RWPE1 (cell line): ENCODE results near the gene LRRC9.

ENCODE experiments used
- CTCF ChIA-PET: fragments of 350-600 bp; sonication (Branson Sonifier 250); formaldehyde crosslinking; extraction: SDS; loops from one replicate; lab custom pipeline; 2021; lab: Yijun Ruan, JAX
- POLR2A ChIA-PET: fragments of 400-600 bp; formaldehyde crosslinking; extraction: SDS; loops from one replicate; lab custom pipeline; 2020; ENCODE audit warnings: antibody characterized with exemption; ENCODE audit not compliant: low non-redundant PET; lab: Yijun Ruan, JAX
- DNase-seq: peaks from one replicate; pipeline ENCODE4 v3.0.0; 2012; ENCODE audit warnings: low spot score
- H3K27ac ChIP-seq: fragments of 450-650 bp; 2 replicates; pipeline ENCODE4 v1.5.1; 2017
- CTCF ChIP-seq: fragments of 450-650 bp; conservative IDR thresholded peaks from 2 replicates; pipeline ENCODE4 v1.5.1; 2017; ENCODE audit warnings: low read depth, mild to moderate bottlenecking

LRRC9 gene

GRCh38 chr14:59918824-59919569 is 947 bp upstream of the LRRC9 start:
- no peak overlapping the region for H3K27ac ChIP-seq
- CTCF ChIA-PET, result interaction anchor here (0.7 kb wide), 2 partner anchors 84 to 126 kb away, joined by 3 read pairs; no protein-coding TSS in a partner anchor
- POLR2A ChIA-PET, result no interaction called here
- peak; percentile 44 for DNase-seq
- peak; percentile 73 for TF ChIP-seq CTCF

- TF ChIP-seq CTCF, result no peak
- ChIA-PET CTCF (no interaction called here), POLR2A (no interaction called here)
- DNase-seq, result no peak
- no peak overlapping the region for H3K27ac ChIP-seq
These were observed 387 bp downstream of the LRRC9 start for GRCh38 chr14:59920378-59920683.

GRCh38 chr14:59925797-59926196 is 5.9 kb downstream of the LRRC9 start:
- CTCF ChIA-PET, result no interaction called here
- no peak for DNase-seq
- POLR2A ChIA-PET, result no interaction called here

GRCh38 chr14:59926534-59926933 is 6.6 kb downstream of the LRRC9 start:
- no peak overlapping the region for H3K27ac ChIP-seq
- no peak for DNase-seq
- CTCF ChIA-PET, result no interaction called here
- POLR2A ChIA-PET, result no interaction called here
- TF ChIP-seq CTCF, result no peak

More at GRCh38 chr14:59925797-59926196, 5.9 kb downstream of the LRRC9 start:
- TF ChIP-seq CTCF, result no peak
- no peak overlapping the region for H3K27ac ChIP-seq

GRCh38 chr14:59931237-59931636 is 11.3 kb downstream of the LRRC9 start:
- CTCF ChIA-PET, result no interaction called here
- no peak overlapping the region for H3K27ac ChIP-seq

GRCh38 chr14:59936145-59936544 is 16.2 kb downstream of the LRRC9 start:
- ChIA-PET POLR2A (no interaction called here), CTCF (no interaction called here)
- H3K27ac ChIP-seq, result no peak overlapping the region
- no peak for TF ChIP-seq CTCF
- no peak for DNase-seq

More at GRCh38 chr14:59931237-59931636, 11.3 kb downstream of the LRRC9 start:
- no peak for DNase-seq
- POLR2A ChIA-PET, result no interaction called here
- no peak for TF ChIP-seq CTCF
